DOHH2 (cell line): ENCODE data around the gene CUL9.

Experiments
- H3F3A ChIP-seq: fragments of 200-600 bp; sonication (generic), shearing (Covaris generic); 2 replicates; pipeline ENCODE4 v1.6.0; 2016; ENCODE audit warnings: antibody characterized with exemption, mild to moderate bottlenecking; ENCODE audit not compliant: control insufficient read depth, insufficient read depth
- H3K27ac ChIP-seq: fragments of 200-600 bp; sonication (generic); 2 replicates; pipeline ENCODE4 v1.5.1; 2014; ENCODE audit warnings: low read depth, mild to moderate bottlenecking, low read length, moderate library complexity
- H3K27me3 ChIP-seq: fragments of 200-600 bp; sonication (generic); 2 replicates; pipeline ENCODE4 v1.6.1; 2014; ENCODE audit warnings: mild to moderate bottlenecking, low read length, mixed read lengths; ENCODE audit not compliant: control insufficient read depth
- H3K36me3 ChIP-seq: fragments of 200-600 bp; sonication (generic); 2 replicates; pipeline ENCODE4 v1.6.1; 2014; ENCODE audit warnings: mild to moderate bottlenecking, low read length, moderate library complexity, mixed read lengths; ENCODE audit not compliant: control insufficient read depth
- H3K4me1 ChIP-seq: fragments of 200-600 bp; sonication (generic); 2 replicates; pipeline ENCODE4 v1.6.1; 2014; ENCODE audit warnings: mild to moderate bottlenecking, low read length, mixed read lengths; ENCODE audit not compliant: control insufficient read depth
- H3K4me2 ChIP-seq: fragments of 200-600 bp; sonication (generic); 2 replicates; pipeline ENCODE4 v1.6.0; 2014; ENCODE audit warnings: mild to moderate bottlenecking, low read length, moderate library complexity
- H3K4me3 ChIP-seq: fragments of 200-600 bp; sonication (generic); 2 replicates; pipeline ENCODE4 v1.5.1; 2014; ENCODE audit warnings: mild to moderate bottlenecking, low read length, mixed read lengths
- H3K79me2 ChIP-seq: fragments of 200-600 bp; sonication (generic); 2 replicates; pipeline ENCODE4 v1.6.1; 2014; ENCODE audit warnings: mild to moderate bottlenecking, low read length, mixed read lengths; ENCODE audit not compliant: control insufficient read depth
- H3K9me2 ChIP-seq: fragments of 200-600 bp; sonication (generic); replicated peaks from 2 replicates; pipeline ENCODE4 v1.6.1; 2014; ENCODE audit warnings: mild to moderate bottlenecking, low read length, mixed read lengths; ENCODE audit not compliant: control insufficient read depth
- H3K9me3 ChIP-seq: fragments of 200-600 bp; sonication (generic); 2 replicates; pipeline ENCODE4 v1.6.1; 2014; ENCODE audit warnings: antibody characterized with exemption, low read length, mixed read lengths; ENCODE audit not compliant: control insufficient read depth, insufficient read depth
- H4K20me1 ChIP-seq: fragments of 200-600 bp; sonication (generic); 2 replicates; pipeline ENCODE4 v1.6.0; 2014; ENCODE audit warnings: low read depth, mild to moderate bottlenecking, antibody characterized with exemption, low read length, moderate library complexity; ENCODE audit not compliant: control insufficient read depth, insufficient read depth
- EZH2phosphoT487 ChIP-seq: fragments of 200-600 bp; sonication (generic); IDR thresholded peaks from 2 replicates; pipeline ENCODE4 v1.6.1; 2017; ENCODE audit warnings: borderline replicate concordance, mild to moderate bottlenecking, antibody characterized with exemption, low read length, moderate library complexity, mixed read lengths
- TF ChIP-seq, protein P1 (sequence below): fragments of 200-600 bp; sonication (generic); IDR thresholded peaks from one replicate; pipeline ENCODE4 v1.5.1; 2014; ENCODE audit warnings: antibody characterized with exemption, mild to moderate bottlenecking, low read depth, low read length; ENCODE audit not compliant: poor library complexity, severe bottlenecking

Gene CUL9

GRCh38 chr6:43262000-43262779 is 80.2 kb downstream of the CUL9 start:
- no peak overlapping the region for H3K4me2 ChIP-seq
- H3K79me2 ChIP-seq: no peaks in the 10 kb centered on the region
- H3K9me3 ChIP-seq: no peaks in the 10 kb centered on the region
- no peaks in the 10 kb centered on the region; the same call in 1 of the 2 replicates for H3K27me3 ChIP-seq
- no peak for TF ChIP-seq EZH2phosphoT487
- TF ChIP-seq, protein P1, sequence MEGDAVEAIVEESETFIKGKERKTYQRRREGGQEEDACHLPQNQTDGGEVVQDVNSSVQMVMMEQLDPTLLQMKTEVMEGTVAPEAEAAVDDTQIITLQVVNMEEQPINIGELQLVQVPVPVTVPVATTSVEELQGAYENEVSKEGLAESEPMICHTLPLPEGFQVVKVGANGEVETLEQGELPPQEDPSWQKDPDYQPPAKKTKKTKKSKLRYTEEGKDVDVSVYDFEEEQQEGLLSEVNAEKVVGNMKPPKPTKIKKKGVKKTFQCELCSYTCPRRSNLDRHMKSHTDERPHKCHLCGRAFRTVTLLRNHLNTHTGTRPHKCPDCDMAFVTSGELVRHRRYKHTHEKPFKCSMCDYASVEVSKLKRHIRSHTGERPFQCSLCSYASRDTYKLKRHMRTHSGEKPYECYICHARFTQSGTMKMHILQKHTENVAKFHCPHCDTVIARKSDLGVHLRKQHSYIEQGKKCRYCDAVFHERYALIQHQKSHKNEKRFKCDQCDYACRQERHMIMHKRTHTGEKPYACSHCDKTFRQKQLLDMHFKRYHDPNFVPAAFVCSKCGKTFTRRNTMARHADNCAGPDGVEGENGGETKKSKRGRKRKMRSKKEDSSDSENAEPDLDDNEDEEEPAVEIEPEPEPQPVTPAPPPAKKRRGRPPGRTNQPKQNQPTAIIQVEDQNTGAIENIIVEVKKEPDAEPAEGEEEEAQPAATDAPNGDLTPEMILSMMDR: no peak
- H3F3A ChIP-seq: no peaks in the 10 kb centered on the region; the same call in 1 of the 2 replicates
- H3K9me2 ChIP-seq: no peaks in the 10 kb centered on the region
- H3K36me3 ChIP-seq: no peaks in the 10 kb centered on the region
- H3K4me1 ChIP-seq: peaks cover 21% of the 10 kb centered on the region
- H4K20me1 ChIP-seq: no peaks in the 10 kb centered on the region
- no peak overlapping the region for H3K27ac ChIP-seq
- H3K4me3 ChIP-seq: no peak overlapping the region

- no peaks in the 10 kb centered on the region for H3K36me3 ChIP-seq
- H3K4me1 ChIP-seq: peaks cover 21% of the 10 kb centered on the region
- no peak overlapping the region for H3K4me2 ChIP-seq
- H3K79me2 ChIP-seq: no peaks in the 10 kb centered on the region
- H3K9me2 ChIP-seq: no peaks in the 10 kb centered on the region
- H3K4me3 ChIP-seq: no peak overlapping the region
- H4K20me1 ChIP-seq: no peaks in the 10 kb centered on the region
- no peaks in the 10 kb centered on the region; the same call in 1 of the 2 replicates for H3K27me3 ChIP-seq
- H3K9me3 ChIP-seq: no peaks in the 10 kb centered on the region
- no peaks in the 10 kb centered on the region; the same call in 1 of the 2 replicates for H3F3A ChIP-seq
- H3K27ac ChIP-seq: no peak overlapping the region
- no peak for TF ChIP-seq EZH2phosphoT487
- TF ChIP-seq, protein P1: no peak
Measured at GRCh38 chr6:43262780-43263313, 80.9 kb downstream of the CUL9 start.

DNA sequence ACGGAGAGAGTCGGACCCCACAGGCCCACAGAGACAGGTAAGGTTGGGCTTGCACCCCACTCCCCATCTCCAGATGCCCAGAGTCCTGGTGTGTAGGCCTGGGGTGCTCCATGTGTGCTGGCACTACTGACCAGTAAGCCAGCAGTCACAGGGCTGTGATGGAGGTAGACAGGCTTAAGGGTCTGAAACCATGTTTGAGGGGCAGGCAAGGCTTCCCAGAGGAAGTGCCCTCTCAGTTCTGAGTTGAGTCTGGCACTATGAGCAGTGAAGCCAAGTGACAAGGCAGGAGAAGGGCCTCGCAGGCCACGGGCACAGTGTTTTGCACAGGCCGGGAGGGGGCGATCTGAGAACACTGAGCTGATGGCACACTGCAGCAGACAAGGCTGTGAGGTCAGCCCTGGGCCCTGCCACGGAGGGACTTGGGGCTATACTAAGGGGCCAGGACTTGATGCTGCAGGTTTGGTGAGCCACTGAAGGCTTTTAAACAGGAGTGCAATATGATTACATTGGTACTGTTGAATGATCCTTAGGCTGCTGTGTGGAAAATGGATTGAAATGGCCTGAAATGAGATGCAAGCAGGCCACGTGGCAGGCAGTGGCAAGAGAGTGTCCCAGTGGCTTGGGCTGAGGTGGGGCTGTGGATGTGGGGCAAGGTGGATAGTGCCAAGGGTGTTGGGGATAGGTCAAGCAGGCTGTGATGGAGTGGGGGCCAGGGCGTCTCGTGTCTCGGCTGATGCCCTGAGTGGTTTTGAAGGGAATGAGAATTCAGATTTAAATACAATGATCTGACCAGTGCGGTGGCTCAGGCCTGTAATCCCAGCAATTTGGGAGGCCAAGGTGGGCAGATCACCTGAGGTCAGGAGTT is 81.5 kb downstream of the CUL9 start:
- H4K20me1 ChIP-seq: no peaks in the 10 kb centered on the region
- no peaks in the 10 kb centered on the region for H3K36me3 ChIP-seq
- no peak overlapping the region for H3K27ac ChIP-seq
- no peaks in the 10 kb centered on the region for H3K79me2 ChIP-seq
- H3K4me1 ChIP-seq: peaks cover 25% of the 10 kb centered on the region
- 0 out of 2 replicates have a peak overlapping the region, but pooled peaks have one; percentile 6 for H3K4me2 ChIP-seq
- TF ChIP-seq, protein P1: peak; percentile 97
- no peak for TF ChIP-seq EZH2phosphoT487
- H3F3A ChIP-seq: no peaks in the 10 kb centered on the region; the same call in 1 of the 2 replicates
- no peak overlapping the region for H3K4me3 ChIP-seq
- no peaks in the 10 kb centered on the region for H3K9me3 ChIP-seq
- H3K27me3 ChIP-seq: no peaks in the 10 kb centered on the region
- no peaks in the 10 kb centered on the region for H3K9me2 ChIP-seq
